Measurements from ENCODE around the gene MARCKSL1. TPM values are rescaled to one million over a fixed set of nuclear protein-coding genes. Genes with fewer than 3 reads are reported as not detected.
A peak's percentile ranks its signal among the peaks of the same experiment; 100 is the strongest.

Gene MARCKSL1, protein sequence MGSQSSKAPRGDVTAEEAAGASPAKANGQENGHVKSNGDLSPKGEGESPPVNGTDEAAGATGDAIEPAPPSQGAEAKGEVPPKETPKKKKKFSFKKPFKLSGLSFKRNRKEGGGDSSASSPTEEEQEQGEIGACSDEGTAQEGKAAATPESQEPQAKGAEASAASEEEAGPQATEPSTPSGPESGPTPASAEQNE
- polyA plus RNA-seq (2011; rRNA removed) (196 and 200 TPM in 2 replicates), polyA minus RNA-seq (2011; rRNA and poly(A)+ RNA removed) (90.1 and 100 TPM in 2 replicates)

DNA sequence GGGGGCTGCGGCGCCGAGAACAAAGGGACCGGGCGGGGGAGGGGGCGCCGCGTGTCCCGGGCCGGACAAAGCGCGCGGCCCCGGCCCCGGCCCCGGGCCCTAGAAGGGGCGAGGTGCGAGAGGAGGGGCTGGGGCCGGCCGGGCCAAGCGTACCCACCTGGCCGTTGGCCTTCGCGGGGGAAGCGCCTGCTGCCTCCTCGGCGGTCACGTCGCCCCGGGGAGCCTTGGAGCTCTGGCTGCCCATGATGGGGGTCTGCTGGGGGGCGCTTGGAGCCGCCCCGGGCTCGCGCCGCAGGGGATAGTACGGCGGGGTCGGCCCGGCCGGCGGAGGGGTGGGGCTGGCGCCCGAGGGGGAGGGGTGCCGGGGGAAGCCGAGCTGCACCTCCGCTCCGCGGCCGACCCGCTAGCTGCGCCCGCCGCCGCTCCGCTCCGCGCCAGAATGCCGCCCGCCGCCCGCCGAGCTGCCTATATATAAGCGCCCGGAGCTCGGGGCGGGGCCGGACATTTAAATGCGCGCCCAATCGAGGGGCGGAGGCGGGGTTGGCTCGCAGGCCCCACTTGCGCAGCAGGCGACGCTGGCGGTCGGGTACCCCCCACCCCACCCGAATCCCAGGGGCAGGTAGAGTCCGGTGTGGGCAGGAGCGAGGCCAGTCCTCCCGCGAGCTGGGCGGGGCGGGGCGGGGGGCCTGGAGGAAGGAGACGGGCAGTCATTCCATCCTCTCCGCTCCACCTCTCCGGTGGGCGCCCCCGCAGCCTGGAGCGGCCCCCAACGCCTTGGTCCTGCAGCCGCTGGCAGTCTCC lies at the start of gene MARCKSL1:
TSS of gene MARCKSL1 (minus strand) at position 444 of the 801 bp plus-strand sequence. CDS start at position 244, 200 bp downstream.
- POLR2A ChIA-PET: interaction anchor here (0.6 to 3.0 kb wide), 37 partner anchors 9 to 1428 kb away, joined by 3 to 83 read pairs (median 5); partner anchors contain the start of genes BSDC1, CCDC28B, HDAC1 and IQCC

DNA sequence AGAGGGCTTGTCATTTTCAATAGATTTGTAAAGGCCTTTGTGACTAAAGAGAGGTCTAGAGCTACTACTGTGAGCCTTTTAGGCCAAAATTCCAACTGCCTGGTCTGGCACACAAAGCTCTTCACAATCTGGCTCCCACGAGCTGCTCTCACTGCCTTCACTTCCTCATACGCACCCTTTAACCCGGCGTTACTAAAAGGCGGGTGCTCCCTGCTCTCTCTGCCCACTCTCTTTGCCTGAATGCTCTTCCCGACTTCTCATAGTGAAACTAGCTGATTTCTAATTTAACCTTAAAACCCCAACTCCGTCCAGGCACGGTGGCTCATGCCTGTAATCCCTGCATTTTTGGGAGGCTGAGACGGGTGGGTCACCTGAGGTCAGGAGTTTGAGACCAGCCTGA lies 44.0 kb upstream of the MARCKSL1 start:
- no peak overlapping the region for H3K4me3 ChIP-seq (ENCODE audit: low read depth, low read length)
- H3K27ac ChIP-seq (ENCODE audit: low read depth, low read length): no peak overlapping the region
- ChIA-PET CTCF (no interaction called here), POLR2A (interaction anchor here (0.6 to 1.0 kb wide), 2 partner anchors 15 to 167 kb away, joined by 3 to 6 read pairs; partner anchors contain the start of gene BSDC1)
- no peaks in the 10 kb centered on the region for H3K9me3 ChIP-seq (ENCODE audit: control insufficient read depth, insufficient read depth, low read length)
- no peaks in the 10 kb centered on the region for H3K27me3 ChIP-seq (ENCODE audit: control insufficient read depth, insufficient read depth, low read length)
- DNase-seq (ENCODE audit: low read depth, low spot score): no peak
- TF ChIP-seq, protein P1, sequence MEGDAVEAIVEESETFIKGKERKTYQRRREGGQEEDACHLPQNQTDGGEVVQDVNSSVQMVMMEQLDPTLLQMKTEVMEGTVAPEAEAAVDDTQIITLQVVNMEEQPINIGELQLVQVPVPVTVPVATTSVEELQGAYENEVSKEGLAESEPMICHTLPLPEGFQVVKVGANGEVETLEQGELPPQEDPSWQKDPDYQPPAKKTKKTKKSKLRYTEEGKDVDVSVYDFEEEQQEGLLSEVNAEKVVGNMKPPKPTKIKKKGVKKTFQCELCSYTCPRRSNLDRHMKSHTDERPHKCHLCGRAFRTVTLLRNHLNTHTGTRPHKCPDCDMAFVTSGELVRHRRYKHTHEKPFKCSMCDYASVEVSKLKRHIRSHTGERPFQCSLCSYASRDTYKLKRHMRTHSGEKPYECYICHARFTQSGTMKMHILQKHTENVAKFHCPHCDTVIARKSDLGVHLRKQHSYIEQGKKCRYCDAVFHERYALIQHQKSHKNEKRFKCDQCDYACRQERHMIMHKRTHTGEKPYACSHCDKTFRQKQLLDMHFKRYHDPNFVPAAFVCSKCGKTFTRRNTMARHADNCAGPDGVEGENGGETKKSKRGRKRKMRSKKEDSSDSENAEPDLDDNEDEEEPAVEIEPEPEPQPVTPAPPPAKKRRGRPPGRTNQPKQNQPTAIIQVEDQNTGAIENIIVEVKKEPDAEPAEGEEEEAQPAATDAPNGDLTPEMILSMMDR (IDR thresholded peaks at IDR 0.05; ENCODE audit: low read depth, low read length): no peak

More for the DNA sequence above, at the start of gene MARCKSL1:
- no peaks in the 10 kb centered on the region; the same call in 1 of the 2 replicates for H3K9me3 ChIP-seq (ENCODE audit: control insufficient read depth, insufficient read depth, low read length)
- H3K27ac ChIP-seq (ENCODE audit: low read depth, low read length): no peak within 1 kb of the TSS
- TF ChIP-seq, protein P1 (IDR thresholded peaks at IDR 0.05; ENCODE audit: low read depth, low read length): no peak
- peak within 1 kb of the TSS; percentile 85 for H3K4me3 ChIP-seq (ENCODE audit: low read depth, low read length)
- CTCF ChIA-PET: interaction anchor here (0.6 to 1.5 kb wide), 4 partner anchors 24 to 460 kb away, joined by 4 to 13 read pairs (median 9); partner anchors contain the start of gene BSDC1
- no peak for DNase-seq (ENCODE audit: low read depth, low spot score)
- no peaks in the 10 kb centered on the region for H3K27me3 ChIP-seq (ENCODE audit: control insufficient read depth, insufficient read depth, low read length)

DNA sequence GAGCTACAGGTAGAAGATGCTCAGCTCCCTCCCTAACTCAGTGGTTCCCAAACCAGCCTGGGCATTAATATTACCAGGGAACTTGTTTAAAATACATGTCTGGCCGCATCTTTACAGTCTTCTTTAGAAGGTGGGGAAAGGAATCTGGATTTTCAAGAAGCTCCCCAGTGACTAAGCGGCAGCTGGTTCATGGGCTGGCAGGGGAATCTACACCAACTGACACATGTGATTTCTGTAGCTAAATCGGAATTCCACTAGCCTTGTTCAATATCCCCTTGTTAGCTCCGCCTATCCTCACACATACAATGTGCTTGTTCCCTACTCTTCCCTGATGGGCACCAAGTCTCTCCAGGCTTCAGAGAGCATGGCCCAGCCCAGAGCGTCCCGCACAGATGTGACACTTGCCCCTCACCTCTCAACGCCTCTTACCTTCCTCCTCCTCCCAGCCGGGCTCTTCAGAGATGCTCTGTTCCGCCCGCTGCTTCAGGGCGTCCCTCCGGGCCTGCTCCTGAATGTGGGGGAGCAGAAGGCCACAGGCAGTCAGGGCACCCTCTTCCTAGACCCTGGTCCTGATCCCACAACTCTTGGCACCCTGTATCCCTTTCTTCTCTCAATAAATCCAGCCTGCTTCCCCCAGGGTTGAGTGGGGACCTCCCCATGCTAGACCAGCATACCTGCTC lies 41.6 kb upstream of the MARCKSL1 start:
- H3K27me3 ChIP-seq (ENCODE audit: control insufficient read depth, insufficient read depth, low read length): no peaks in the 10 kb centered on the region
- TF ChIP-seq, protein P1 (IDR thresholded peaks at IDR 0.05; ENCODE audit: low read depth, low read length): no peak
- no peak overlapping the region for H3K4me3 ChIP-seq (ENCODE audit: low read depth, low read length)
- POLR2A ChIA-PET: no interaction called here
- CTCF ChIA-PET: no interaction called here
- no peak for DNase-seq (ENCODE audit: low read depth, low spot score)
- H3K27ac ChIP-seq (ENCODE audit: low read depth, low read length): no peak overlapping the region
- no peaks in the 10 kb centered on the region for H3K9me3 ChIP-seq (ENCODE audit: control insufficient read depth, insufficient read depth, low read length)

DNA sequence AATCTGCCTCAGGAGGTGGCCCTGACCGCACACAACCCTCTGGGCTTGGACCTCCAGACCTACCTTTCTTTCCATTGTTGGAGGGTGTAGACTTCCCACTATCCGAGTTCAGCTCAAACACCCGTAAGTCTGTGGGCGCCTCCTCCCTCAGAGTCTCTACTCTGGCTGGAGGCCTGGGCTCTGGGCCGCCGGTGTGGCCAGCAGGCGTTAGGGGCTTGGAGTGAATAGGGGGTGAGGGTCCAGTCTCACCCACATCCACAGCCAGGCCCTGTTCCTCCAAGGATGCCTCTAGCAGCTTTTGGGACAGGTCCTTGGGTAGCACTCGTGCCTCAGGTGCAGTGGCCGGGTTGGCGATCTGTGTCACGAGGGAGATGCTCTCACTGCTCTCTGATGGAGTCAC lies 40.2 kb upstream of the MARCKSL1 start:
- CTCF ChIA-PET: no interaction called here

More for the DNA sequence above, 40.2 kb upstream of the MARCKSL1 start:
- POLR2A ChIA-PET: interaction anchor here (0.6 kb wide), 1 partner anchor 40 kb away, joined by 3 read pairs; the partner anchor contains the start of gene MARCKSL1
- Histone ChIP-seq H3K9me3 (ENCODE audit: control insufficient read depth, insufficient read depth, low read length) (no peaks in the 10 kb centered on the region), H3K4me3 (ENCODE audit: low read depth, low read length) (no peak overlapping the region), H3K27me3 (ENCODE audit: control insufficient read depth, insufficient read depth, low read length) (no peaks in the 10 kb centered on the region), H3K27ac (ENCODE audit: low read depth, low read length) (no peak overlapping the region)
- no peak for DNase-seq (ENCODE audit: low read depth, low spot score)
- TF ChIP-seq, protein P1 (IDR thresholded peaks at IDR 0.05; ENCODE audit: low read depth, low read length): no peak
